Measurements from ENCODE around the gene HPSE2. TPM values are rescaled to one million over a fixed set of nuclear protein-coding genes. Genes with fewer than 3 reads are reported as not detected.

Gene HPSE2
- total RNA-seq, 4 donors from 2014 or later = not detected

- Histone ChIP-seq H3K36me3 (no peaks in the 10 kb centered on the region), H3K27ac (no peak overlapping the region), H3K27me3 (no peaks in the 10 kb centered on the region), H3K4me3 (replicated peaks in 1 of 3) (no peak overlapping the region), H3K9me3 (no peaks in the 10 kb centered on the region), H3K4me1 (no peaks in the 10 kb centered on the region)
- intact Hi-C loops (cut with DNase I) = no loop called here
- 60 to 69% methylated on average over 1 of the region's 1 CpG for WGBS, 2 donors
- TF ChIP-seq CTCF (IDR thresholded peaks at IDR 0.05) = no peak
- TF ChIP-seq POLR2A (IDR thresholded peaks at IDR 0.05) = no peak
- no peak for DNase-seq
These were observed 607.4 kb downstream of the HPSE2 start for GRCh38 chr10:98628206-98628605.

GRCh38 chr10:98627711-98628110 is 607.9 kb downstream of the HPSE2 start:
- DNase-seq = no peak
- Histone ChIP-seq H3K4me3 (replicated peaks in 1 of 3) (no peak overlapping the region), H3K4me1 (no peaks in the 10 kb centered on the region), H3K36me3 (no peaks in the 10 kb centered on the region), H3K27ac (no peak overlapping the region), H3K9me3 (no peaks in the 10 kb centered on the region), H3K27me3 (no peaks in the 10 kb centered on the region)
- intact Hi-C loops (cut with DNase I) = no loop called here
- TF ChIP-seq POLR2A (IDR thresholded peaks at IDR 0.05) = no peak
- no peak for TF ChIP-seq CTCF (IDR thresholded peaks at IDR 0.05)
- WGBS, 2 donors = 59 to 62% methylated on average over 1 of the region's 1 CpG

- no peaks in the 10 kb centered on the region for H3K36me3 ChIP-seq
- intact Hi-C loops (cut with DNase I) = no loop called here
- no peaks in the 10 kb centered on the region for H3K27me3 ChIP-seq
- no peaks in the 10 kb centered on the region for H3K9me3 ChIP-seq
- no peaks in the 10 kb centered on the region for H3K4me1 ChIP-seq
- H3K4me3 ChIP-seq (replicated peaks in 1 of 3) = no peak overlapping the region
- no peak for DNase-seq
- no peak overlapping the region for H3K27ac ChIP-seq
- TF ChIP-seq CTCF (IDR thresholded peaks at IDR 0.05) (no peak), POLR2A (IDR thresholded peaks at IDR 0.05) (no peak)
- 48 to 50% methylated on average over 2 of the region's 2 CpGs for WGBS, 2 donors
These were observed 610.7 kb downstream of the HPSE2 start for GRCh38 chr10:98624963-98625362.

GRCh38 chr10:98623176-98623575 is 612.5 kb downstream of the HPSE2 start:
- Histone ChIP-seq H3K27me3 (no peaks in the 10 kb centered on the region), H3K27ac (no peak overlapping the region), H3K4me1 (no peaks in the 10 kb centered on the region), H3K4me3 (replicated peaks in 1 of 3) (no peak overlapping the region), H3K9me3 (no peaks in the 10 kb centered on the region), H3K36me3 (no peaks in the 10 kb centered on the region)
- intact Hi-C loops (cut with DNase I) = no loop called here
- no peak for DNase-seq
- 80 to 81% methylated on average over 3 of the region's 3 CpGs for WGBS, 2 donors
- TF ChIP-seq POLR2A (IDR thresholded peaks at IDR 0.05) (no peak), CTCF (IDR thresholded peaks at IDR 0.05) (no peak)

- Histone ChIP-seq H3K4me3 (replicated peaks in 1 of 3) (no peak overlapping the region), H3K9me3 (no peaks in the 10 kb centered on the region), H3K4me1 (no peaks in the 10 kb centered on the region), H3K27me3 (no peaks in the 10 kb centered on the region), H3K27ac (no peak overlapping the region), H3K36me3 (no peaks in the 10 kb centered on the region)
- TF ChIP-seq POLR2A (IDR thresholded peaks at IDR 0.05) = no peak
- no peak for TF ChIP-seq CTCF (IDR thresholded peaks at IDR 0.05)
- intact Hi-C loops (cut with DNase I) = no loop called here
- WGBS, 2 donors = 71 to 75% methylated on average over 1 of the region's 1 CpG
- no peak for DNase-seq
These were observed 614.0 kb downstream of the HPSE2 start for GRCh38 chr10:98621630-98622029.
